GM19324 (cell line): ENCODE data around the gene THRAP3.

ENCODE experiments used
- ATAC-seq: cut with Tn5 transposase; IDR thresholded peaks from one replicate; pipeline ENCODE4 v1.9.1; 2021; ENCODE audit warnings: mild to moderate bottlenecking, moderate library complexity; ENCODE audit not compliant: unreplicated experiment, low FRiP score

Gene THRAP3

GRCh38 chr1:36350659-36351226 lies 126.5 kb downstream of the THRAP3 start:
- no peak for ATAC-seq

DNA sequence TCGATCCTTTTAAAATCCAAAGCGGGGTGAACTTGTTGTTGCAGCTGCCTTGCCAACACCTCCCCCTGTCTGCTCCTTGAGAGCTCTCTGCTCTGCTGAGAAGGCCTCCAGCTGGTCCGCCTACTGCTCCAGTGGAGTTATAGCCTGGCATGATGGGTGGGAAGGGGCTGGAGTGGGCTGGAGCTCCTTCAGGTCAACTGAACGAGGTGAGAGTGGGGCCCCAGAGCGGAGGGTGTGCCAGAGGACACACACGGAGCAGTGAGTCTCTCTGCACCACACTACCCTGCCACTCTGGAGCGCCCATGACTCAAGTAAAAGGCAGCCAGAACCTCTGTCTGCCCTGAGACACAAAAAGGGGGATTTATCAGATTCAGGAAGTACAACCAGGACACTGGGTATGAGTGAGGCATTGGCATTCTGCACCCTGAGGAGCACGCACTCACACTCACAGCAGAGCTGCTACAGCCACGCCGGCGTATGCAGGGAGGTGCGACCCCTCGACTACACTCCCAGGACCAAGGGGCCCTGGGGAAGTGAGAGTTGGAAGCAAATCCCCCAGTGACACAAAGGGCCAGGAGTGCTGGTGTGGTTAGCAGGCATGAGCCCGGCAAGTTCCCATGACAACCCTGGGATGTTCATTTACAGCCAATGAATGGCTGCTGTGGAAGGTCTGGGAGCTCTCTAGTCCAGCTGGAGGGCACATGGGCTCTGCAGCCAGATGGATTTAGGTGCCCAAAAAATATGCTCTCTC lies 127.2 kb downstream of the THRAP3 start:
- ATAC-seq, result no peak

- no peak for ATAC-seq
Observed at GRCh38 chr1:36352125-36352909, 128.1 kb downstream of the THRAP3 start.

DNA sequence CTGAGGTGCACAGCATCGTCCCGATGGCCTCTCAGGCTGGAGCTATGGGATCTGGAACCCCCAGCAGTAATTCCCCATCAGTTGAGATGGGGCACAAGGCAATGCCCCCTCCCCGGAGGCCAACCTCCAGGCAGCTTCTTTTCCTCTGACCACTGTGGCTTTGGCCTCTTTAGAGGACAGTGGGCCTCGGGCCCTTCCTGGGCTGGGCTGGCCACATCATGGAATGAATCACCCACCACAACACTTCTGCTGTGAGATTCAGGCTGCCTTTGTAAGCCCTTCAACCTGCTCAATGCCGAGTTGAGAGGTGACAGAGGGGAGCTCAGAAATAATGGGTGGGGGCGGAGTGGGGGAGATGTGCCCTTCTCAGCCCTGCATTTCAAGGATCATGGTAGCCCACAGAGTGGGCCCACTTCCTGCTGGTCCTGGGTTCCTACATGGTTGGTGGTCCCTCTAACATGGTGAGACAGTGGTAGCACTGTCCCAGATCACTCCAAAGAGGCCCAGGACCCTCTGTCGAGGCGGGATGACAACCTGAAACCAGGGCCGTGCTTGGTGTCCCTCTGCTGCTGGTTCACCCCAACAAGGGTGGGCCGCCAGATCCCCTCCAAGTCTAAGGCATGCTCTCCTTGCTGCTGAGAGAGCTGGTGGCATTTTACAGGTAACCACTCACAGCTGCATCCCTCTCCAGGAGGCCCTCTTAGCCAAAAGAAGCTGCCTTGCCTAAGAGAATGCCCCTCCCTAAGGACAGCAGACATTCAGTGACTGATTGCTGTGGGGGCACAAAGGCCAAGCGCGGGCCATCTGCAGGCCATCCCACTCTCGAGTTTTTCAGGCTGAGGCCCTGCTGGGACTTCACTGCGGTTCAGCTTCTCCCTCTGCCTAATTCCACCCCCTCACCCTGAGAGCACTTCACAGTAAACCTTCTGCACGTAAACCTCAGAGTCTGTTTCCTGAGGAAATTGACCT lies 129.0 kb downstream of the THRAP3 start:
- no peak for ATAC-seq

GRCh38 chr1:36354486-36354885 lies 130.2 kb downstream of the THRAP3 start:
- ATAC-seq, result no peak
